22Rv1 (cell line): ENCODE measurements around the gene ICOSLG.

Source experiments
- CTCF ChIP-seq: fragments of 450-650 bp; IDR thresholded peaks from 2 replicates; pipeline ENCODE4 v1.5.1; 2017; ENCODE audit warnings: mild to moderate bottlenecking
- ZFX ChIP-seq: fragments of 450-650 bp; IDR thresholded peaks from 2 replicates; pipeline ENCODE4 v1.6.1; 2017; ENCODE audit warnings: antibody characterized with exemption, borderline replicate concordance

GRCh38 chr21:44263768-44264167 lies 23.0 kb upstream of the ICOSLG start:
- TF ChIP-seq CTCF = no peak
- no peak for TF ChIP-seq ZFX
